OCI-LY1 (cell line): ENCODE data around the gene RAPH1.
A peak's percentile ranks its signal among the peaks of the same experiment; 100 is the strongest.

Experiments used
- H2AFZ ChIP-seq: fragments of 200-600 bp; sonication (generic), shearing (Covaris generic); 2 replicates; pipeline ENCODE4 v1.6.0; 2014; ENCODE audit warnings: antibody characterized with exemption, mild to moderate bottlenecking, low read length
- H3F3A ChIP-seq: fragments of 200-600 bp; sonication (generic), shearing (Covaris generic); 2 replicates; pipeline ENCODE4 v1.6.0; 2014; ENCODE audit warnings: mild to moderate bottlenecking, antibody characterized with exemption, low read length, moderate library complexity; ENCODE audit not compliant: insufficient read depth
- H3K27ac ChIP-seq: fragments of 200-600 bp; sonication (generic); 2 replicates; pipeline ENCODE4 v1.5.1; 2014; ENCODE audit warnings: low read length, mixed run types, mild to moderate bottlenecking, low read depth; ENCODE audit not compliant: poor library complexity, severe bottlenecking
- H3K27me3 ChIP-seq: fragments of 200-600 bp; sonication (generic); 2 replicates; pipeline ENCODE4 v1.6.0; 2014; ENCODE audit warnings: antibody characterized with exemption, mild to moderate bottlenecking, low read length, moderate library complexity; ENCODE audit not compliant: insufficient read depth
- H3K36me3 ChIP-seq: fragments of 200-600 bp; sonication (generic); 2 replicates; pipeline ENCODE4 v1.6.1; 2014; ENCODE audit warnings: mild to moderate bottlenecking, antibody characterized with exemption, low read length, moderate library complexity, mixed read lengths; ENCODE audit not compliant: insufficient read depth
- H3K4me1 ChIP-seq: fragments of 200-600 bp; sonication (generic); 2 replicates; pipeline ENCODE4 v1.5.1; 2014; ENCODE audit warnings: mild to moderate bottlenecking, low read length, moderate library complexity; ENCODE audit not compliant: insufficient read depth, severe bottlenecking
- H3K4me2 ChIP-seq: fragments of 200-600 bp; sonication (generic), shearing (Covaris generic); 2 replicates; pipeline ENCODE4 v1.6.1; 2014; ENCODE audit warnings: low read length
- H3K4me3 ChIP-seq: fragments of 200-600 bp; sonication (generic); 2 replicates; pipeline ENCODE4 v1.5.1; 2014; ENCODE audit warnings: low read length, low read depth, mild to moderate bottlenecking, mixed read lengths; ENCODE audit not compliant: poor library complexity, severe bottlenecking
- H3K79me2 ChIP-seq: fragments of 200-600 bp; shearing (Covaris generic); 2 replicates; pipeline ENCODE4 v1.6.1; 2016; ENCODE audit warnings: mixed run types, low read length, mixed read lengths; ENCODE audit not compliant: insufficient read depth
- H3K9ac ChIP-seq: fragments of 200-600 bp; sonication (generic), shearing (Covaris generic); 2 replicates; pipeline ENCODE4 v1.6.1; 2014; ENCODE audit warnings: mild to moderate bottlenecking, low read length, mixed read lengths
- H3K9me2 ChIP-seq: fragments of 200-600 bp; sonication (generic), shearing (Covaris generic); 2 replicates; pipeline ENCODE4 v1.6.1; 2014; ENCODE audit warnings: low read depth, mild to moderate bottlenecking, low read length, mixed read lengths
- H3K9me3 ChIP-seq: fragments of 200-600 bp; shearing (Covaris generic); 2 replicates; pipeline ENCODE4 v1.6.1; 2014; ENCODE audit warnings: low read length, mixed read lengths
- H4K20me1 ChIP-seq: fragments of 200-600 bp; sonication (generic), shearing (Covaris generic); 2 replicates; pipeline ENCODE4 v1.6.0; 2016; ENCODE audit warnings: mild to moderate bottlenecking, low read length; ENCODE audit not compliant: insufficient read depth
- CTCF ChIP-seq: fragments of 200-600 bp; sonication (generic), shearing (Covaris generic); IDR thresholded peaks from 2 replicates; pipeline ENCODE4 v1.5.1; 2017; ENCODE audit warnings: mild to moderate bottlenecking, antibody characterized with exemption, low read length, moderate library complexity, mixed read lengths
- EZH2 ChIP-seq: fragments of 200-600 bp; sonication (generic), shearing (Covaris generic); IDR thresholded peaks from 2 replicates; pipeline ENCODE4 v1.8.0; 2017; ENCODE audit warnings: borderline replicate concordance, mixed run types, mild to moderate bottlenecking, antibody characterized with exemption, low read length, moderate library complexity, mixed read lengths

Gene RAPH1

GRCh38 chr2:203490391-203490790 is 44.7 kb downstream of the RAPH1 start:
- Histone ChIP-seq H3K4me3 (no peak overlapping the region), H2AFZ (no peak overlapping the region), H3K9me3 (no peaks in the 10 kb centered on the region), H3K9ac (no peak overlapping the region), H4K20me1 (no peaks in the 10 kb centered on the region), H3K27ac (no peak overlapping the region), H3K79me2 (no peaks in the 10 kb centered on the region), H3F3A (no peaks in the 10 kb centered on the region), H3K9me2 (no peaks in the 10 kb centered on the region), H3K4me1 (peaks cover 4% of the 10 kb centered on the region), H3K27me3 (no peaks in the 10 kb centered on the region), H3K36me3 (no peaks in the 10 kb centered on the region), H3K4me2 (no peak overlapping the region)
- no peak for TF ChIP-seq CTCF
- TF ChIP-seq EZH2: no peak

GRCh38 chr2:203489531-203489930 is 45.6 kb downstream of the RAPH1 start:
- H3K79me2 ChIP-seq: no peaks in the 10 kb centered on the region
- H3K9ac ChIP-seq: no peak overlapping the region
- H3K27me3 ChIP-seq: no peaks in the 10 kb centered on the region
- H3K9me3 ChIP-seq: no peaks in the 10 kb centered on the region
- no peak overlapping the region for H2AFZ ChIP-seq
- H3K9me2 ChIP-seq: no peaks in the 10 kb centered on the region
- H3F3A ChIP-seq: no peaks in the 10 kb centered on the region
- H3K4me3 ChIP-seq: no peak overlapping the region
- H3K4me1 ChIP-seq: peaks cover 4% of the 10 kb centered on the region
- no peak overlapping the region for H3K27ac ChIP-seq
- no peaks in the 10 kb centered on the region for H4K20me1 ChIP-seq
- H3K36me3 ChIP-seq: no peaks in the 10 kb centered on the region
- TF ChIP-seq CTCF (no peak), EZH2 (no peak)
- H3K4me2 ChIP-seq: no peak overlapping the region

GRCh38 chr2:203484266-203485112 is 50.6 kb downstream of the RAPH1 start:
- TF ChIP-seq CTCF (peak; percentile 80), EZH2 (no peak)
- H3K79me2 ChIP-seq: no peaks in the 10 kb centered on the region
- H3K9me3 ChIP-seq: no peaks in the 10 kb centered on the region
- H3K36me3 ChIP-seq: no peaks in the 10 kb centered on the region
- no peak overlapping the region for H3K4me3 ChIP-seq
- no peaks in the 10 kb centered on the region for H4K20me1 ChIP-seq
- H3K4me1 ChIP-seq: no peaks in the 10 kb centered on the region
- H3K27me3 ChIP-seq: no peaks in the 10 kb centered on the region
- H3K9ac ChIP-seq: no peak overlapping the region
- H3K4me2 ChIP-seq: no peak overlapping the region
- no peaks in the 10 kb centered on the region for H3F3A ChIP-seq
- no peak overlapping the region for H3K27ac ChIP-seq
- no peaks in the 10 kb centered on the region for H3K9me2 ChIP-seq
- no peak overlapping the region for H2AFZ ChIP-seq
